Gastroesophageal sphincter (tissue), 3 donors: ENCODE data around the gene POR.

ENCODE experiments used
- EP300 ChIP-seq: sonication (generic); formaldehyde crosslinking; IDR thresholded peaks from one replicate; pipeline ENCODE4 v1.6.1; 2017; ENCODE audit warnings: antibody characterized with exemption, mild to moderate bottlenecking
- POLR2A ChIP-seq, 2 donors: fragments of 450-650 bp; IDR thresholded peaks; one replicate each; pipeline ENCODE4 v1.6.1; 2017; ENCODE audit warnings: antibody characterized with exemption in 2 of 2, mild to moderate bottlenecking in 2 of 2, moderate library complexity in 1 of 2
- POLR2AphosphoS5 ChIP-seq: sonication (generic); formaldehyde crosslinking; IDR thresholded peaks from one replicate; pipeline ENCODE4 v1.6.1; 2017; ENCODE audit warnings: antibody characterized with exemption
- TF ChIP-seq, protein P1 (sequence below), 4 experiments: fragments of 200-600 bp in 2 of 4; fragments of 450-650 bp in 2 of 4; sonication (generic) in 1 of 4; IDR thresholded peaks; one replicate each; pipeline ENCODE4 v1.5.1; 2017 to 2019; ENCODE audit warnings: antibody characterized with exemption in 4 of 4, mild to moderate bottlenecking in 2 of 4, moderate library complexity in 2 of 4

- TF ChIP-seq, protein P1, sequence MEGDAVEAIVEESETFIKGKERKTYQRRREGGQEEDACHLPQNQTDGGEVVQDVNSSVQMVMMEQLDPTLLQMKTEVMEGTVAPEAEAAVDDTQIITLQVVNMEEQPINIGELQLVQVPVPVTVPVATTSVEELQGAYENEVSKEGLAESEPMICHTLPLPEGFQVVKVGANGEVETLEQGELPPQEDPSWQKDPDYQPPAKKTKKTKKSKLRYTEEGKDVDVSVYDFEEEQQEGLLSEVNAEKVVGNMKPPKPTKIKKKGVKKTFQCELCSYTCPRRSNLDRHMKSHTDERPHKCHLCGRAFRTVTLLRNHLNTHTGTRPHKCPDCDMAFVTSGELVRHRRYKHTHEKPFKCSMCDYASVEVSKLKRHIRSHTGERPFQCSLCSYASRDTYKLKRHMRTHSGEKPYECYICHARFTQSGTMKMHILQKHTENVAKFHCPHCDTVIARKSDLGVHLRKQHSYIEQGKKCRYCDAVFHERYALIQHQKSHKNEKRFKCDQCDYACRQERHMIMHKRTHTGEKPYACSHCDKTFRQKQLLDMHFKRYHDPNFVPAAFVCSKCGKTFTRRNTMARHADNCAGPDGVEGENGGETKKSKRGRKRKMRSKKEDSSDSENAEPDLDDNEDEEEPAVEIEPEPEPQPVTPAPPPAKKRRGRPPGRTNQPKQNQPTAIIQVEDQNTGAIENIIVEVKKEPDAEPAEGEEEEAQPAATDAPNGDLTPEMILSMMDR (IDR thresholded peaks at IDR 0.05), result no peak
- no peak for TF ChIP-seq POLR2A (IDR thresholded peaks at IDR 0.05)
- no peak for TF ChIP-seq POLR2AphosphoS5
- TF ChIP-seq EP300, result no peak
These were observed 46.3 kb downstream of the POR start for GRCh38 chr7:75961218-75961617.
